Activated CD4-positive, alpha-beta T cell treated with anti-CD3 and anti-CD28 coated beads, Interleukin-2, amount 10 ng/mL, durations not matched to agents 7 days and 5 days (primary cell): ENCODE data around the gene LGALS3BP. TPM values are rescaled to one million over a fixed set of nuclear protein-coding genes. Genes with fewer than 3 reads are reported as not detected.
A peak's percentile ranks its signal among the peaks of the same experiment; 100 is the strongest.

ENCODE experiments used
- CTCF ChIA-PET: fragments of 350-600 bp; sonication (Branson Sonifier 250); formaldehyde crosslinking; loops from one replicate; lab custom pipeline; 2021; ENCODE audit warnings: antibody characterized with exemption; lab: Charles Lee
- POLR2A ChIA-PET: fragments of 350-600 bp; sonication (Branson Sonifier 250); formaldehyde crosslinking; loops from one replicate; lab custom pipeline; 2021; ENCODE audit warnings: antibody characterized with exemption; lab: Charles Lee
- DNase-seq: peaks from one replicate; pipeline ENCODE4 v3.0.0-alpha.2; 2020
- H3K27ac Mint-ChIP-seq: one replicate; pipeline ENCODE4 v1.8.0; 2021; ENCODE audit warnings: mild to moderate bottlenecking, moderate library complexity, mixed read lengths
- H3K27me3 Mint-ChIP-seq: one replicate; pipeline ENCODE4 v1.8.0; 2021; ENCODE audit warnings: mixed read lengths
- H3K36me3 Mint-ChIP-seq: one replicate; pipeline ENCODE4 v1.8.0; 2021; ENCODE audit warnings: low read depth, mixed read lengths
- H3K4me1 Mint-ChIP-seq: one replicate; pipeline ENCODE4 v1.8.0; 2021; ENCODE audit warnings: mixed read lengths
- H3K4me3 Mint-ChIP-seq: one replicate; pipeline ENCODE4 v1.8.0; 2021; ENCODE audit warnings: mild to moderate bottlenecking, moderate library complexity, mixed read lengths
- H3K9me3 Mint-ChIP-seq: one replicate; pipeline ENCODE4 v1.8.0; 2021; ENCODE audit warnings: mixed read lengths
- total RNA-seq, 2 experiments: library from RNA; stranded (reverse); gene quantifications; one replicate each; pipeline ENCODE4 v1.2.3, GENCODE V29; 2021

Gene LGALS3BP
- total RNA-seq, 2 experiments from 2014 or later = 269 to 284 TPM

DNA sequence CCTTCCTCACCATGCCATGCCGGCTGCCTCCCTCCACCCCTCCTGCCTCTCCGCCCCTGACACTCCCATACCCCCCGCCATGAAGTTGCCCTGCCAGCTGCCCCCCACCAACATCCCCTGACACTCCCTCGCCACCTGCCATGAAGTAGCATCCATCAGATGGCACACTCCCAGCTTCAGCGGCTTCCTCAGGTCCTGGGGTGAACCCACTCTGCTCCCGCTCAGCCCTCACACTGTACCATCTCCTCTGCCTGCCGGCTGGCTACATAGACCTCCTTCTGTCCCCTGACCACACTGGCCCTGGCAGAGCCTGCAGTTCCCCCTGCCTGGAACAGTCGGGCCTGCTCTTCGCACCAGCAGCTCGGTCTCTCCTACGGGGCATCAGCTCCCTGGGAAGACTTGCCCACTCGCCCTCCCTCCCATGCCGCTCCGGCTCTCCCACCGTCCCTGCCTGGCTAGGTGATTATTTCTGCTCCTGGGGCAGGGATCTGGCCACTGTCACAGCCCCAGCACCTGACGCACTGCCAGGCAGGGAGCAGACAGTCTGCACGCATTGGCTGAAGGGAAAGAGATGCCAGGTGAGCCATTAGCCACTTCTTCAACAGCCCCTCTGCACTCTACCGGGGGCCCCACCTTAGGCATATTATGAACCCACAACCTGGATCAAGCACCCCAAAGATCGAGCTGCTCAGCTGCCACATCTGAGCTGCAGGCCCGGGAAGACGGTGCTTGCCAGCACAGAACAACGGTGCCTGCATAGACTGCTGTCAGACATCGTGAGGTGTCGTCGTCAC is 20.9 kb upstream of the LGALS3BP start:
- Mint-ChIP-seq H3K27ac (no peak overlapping the region), H3K27me3 (no peaks in the 10 kb centered on the region), H3K4me1 (peaks cover 16% of the 10 kb centered on the region), H3K4me3 (no peak overlapping the region), H3K9me3 (no peaks in the 10 kb centered on the region), H3K36me3 (peaks cover 30% of the 10 kb centered on the region)
- no peak for DNase-seq
- ChIA-PET POLR2A (no interaction called here), CTCF (interaction anchor here (1.3 kb wide), 2 partner anchors 9 to 21 kb away, joined by 3 read pairs; partner anchors contain the start of gene LGALS3BP)

- CTCF ChIA-PET = interaction anchor here (1.3 kb wide), 1 partner anchor 8 kb away, joined by 3 read pairs; no protein-coding TSS in a partner anchor
- H3K36me3 Mint-ChIP-seq = peaks cover 32% of the 10 kb centered on the region
- H3K27ac Mint-ChIP-seq = no peak overlapping the region
These were observed 20.2 kb upstream of the LGALS3BP start for GRCh38 chr17:78999947-79000395.

GRCh38 chr17:78999056-78999768 is 19.5 kb upstream of the LGALS3BP start:
- CTCF ChIA-PET = interaction anchor here (0.6 kb wide), 1 partner anchor 1494 kb away, joined by 4 read pairs; no protein-coding TSS in a partner anchor
- POLR2A ChIA-PET = no interaction called here
- DNase-seq = no peak
- H3K27ac Mint-ChIP-seq = no peak overlapping the region
- H3K9me3 Mint-ChIP-seq = no peaks in the 10 kb centered on the region
- peaks cover 32% of the 10 kb centered on the region for H3K36me3 Mint-ChIP-seq
- no peak overlapping the region for H3K4me3 Mint-ChIP-seq
- no peaks in the 10 kb centered on the region for H3K27me3 Mint-ChIP-seq
- peaks cover 11% of the 10 kb centered on the region for H3K4me1 Mint-ChIP-seq

More at GRCh38 chr17:78999947-79000395, 20.2 kb upstream of the LGALS3BP start:
- no peak overlapping the region for H3K4me3 Mint-ChIP-seq
- POLR2A ChIA-PET = no interaction called here
- no peak for DNase-seq
- no peaks in the 10 kb centered on the region for H3K9me3 Mint-ChIP-seq
- H3K4me1 Mint-ChIP-seq = peaks cover 11% of the 10 kb centered on the region
- no peaks in the 10 kb centered on the region for H3K27me3 Mint-ChIP-seq

DNA sequence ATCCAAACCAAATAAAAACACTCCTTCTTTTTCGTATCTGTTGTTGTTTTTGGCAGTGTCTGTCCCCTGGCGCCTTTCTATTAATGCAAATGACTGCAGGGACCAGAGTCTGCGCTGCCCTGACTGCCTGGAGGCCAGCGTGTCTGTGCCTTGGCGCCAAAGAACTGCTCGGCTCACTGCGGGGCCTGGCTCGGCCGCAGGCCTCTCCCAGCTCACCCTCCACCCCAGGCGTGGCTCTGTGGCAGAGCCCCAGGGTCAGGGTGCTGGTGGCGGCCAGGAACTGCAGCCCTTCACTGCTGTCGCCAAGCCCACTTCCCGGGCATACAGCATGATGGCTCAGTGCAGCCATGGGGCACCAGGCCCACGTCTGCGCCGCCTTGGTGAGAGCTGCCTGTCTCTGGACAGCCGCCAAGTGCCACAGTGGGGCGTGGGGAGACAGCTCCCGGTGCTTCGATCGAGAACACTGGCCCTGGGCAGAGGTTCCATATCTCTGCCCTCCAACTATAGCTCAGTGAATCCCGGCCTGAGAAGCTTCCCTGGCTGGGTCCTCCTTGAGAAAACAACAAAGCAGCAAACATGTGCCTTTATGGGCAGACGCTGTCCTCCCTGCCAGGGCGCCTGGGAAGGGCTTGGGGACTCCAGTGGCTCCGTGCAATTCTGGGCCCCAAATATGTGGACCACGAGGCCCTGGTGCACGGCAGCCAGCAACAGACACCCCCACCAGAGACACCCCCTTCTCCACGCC is 18.8 kb upstream of the LGALS3BP start:
- Mint-ChIP-seq H3K36me3 (peaks cover 35% of the 10 kb centered on the region), H3K27me3 (no peaks in the 10 kb centered on the region), H3K9me3 (no peaks in the 10 kb centered on the region), H3K4me3 (no peak overlapping the region), H3K27ac (no peak overlapping the region), H3K4me1 (peaks cover 9% of the 10 kb centered on the region)
- DNase-seq = no peak
- POLR2A ChIA-PET = no interaction called here
- CTCF ChIA-PET = no interaction called here

DNA sequence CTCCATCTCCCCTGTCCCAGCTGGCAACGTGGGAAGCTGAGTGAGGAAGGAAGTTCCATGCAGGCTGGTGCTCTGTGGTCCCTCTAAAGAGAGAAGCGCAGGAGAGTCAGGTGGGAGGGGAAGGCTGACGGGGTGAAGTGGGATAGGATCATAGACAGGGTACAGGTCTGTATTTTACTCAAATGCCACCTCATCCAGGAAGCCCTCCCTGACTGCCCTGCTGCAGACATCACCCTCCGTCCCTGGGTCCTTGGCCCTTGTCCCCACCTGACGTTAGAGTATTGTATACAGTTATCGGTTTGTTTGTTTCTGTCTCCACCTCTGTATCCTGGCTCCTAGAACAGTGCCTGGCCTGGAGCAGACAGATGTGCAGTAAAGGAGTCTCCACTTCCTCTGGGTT is 18.2 kb upstream of the LGALS3BP start:
- Mint-ChIP-seq H3K36me3 (peaks cover 39% of the 10 kb centered on the region), H3K4me1 (peaks cover 13% of the 10 kb centered on the region), H3K9me3 (no peaks in the 10 kb centered on the region), H3K4me3 (no peak overlapping the region), H3K27ac (peak overlapping the region; percentile 41), H3K27me3 (no peaks in the 10 kb centered on the region)
- POLR2A ChIA-PET = no interaction called here
- no peak for DNase-seq
- CTCF ChIA-PET = no interaction called here

DNA sequence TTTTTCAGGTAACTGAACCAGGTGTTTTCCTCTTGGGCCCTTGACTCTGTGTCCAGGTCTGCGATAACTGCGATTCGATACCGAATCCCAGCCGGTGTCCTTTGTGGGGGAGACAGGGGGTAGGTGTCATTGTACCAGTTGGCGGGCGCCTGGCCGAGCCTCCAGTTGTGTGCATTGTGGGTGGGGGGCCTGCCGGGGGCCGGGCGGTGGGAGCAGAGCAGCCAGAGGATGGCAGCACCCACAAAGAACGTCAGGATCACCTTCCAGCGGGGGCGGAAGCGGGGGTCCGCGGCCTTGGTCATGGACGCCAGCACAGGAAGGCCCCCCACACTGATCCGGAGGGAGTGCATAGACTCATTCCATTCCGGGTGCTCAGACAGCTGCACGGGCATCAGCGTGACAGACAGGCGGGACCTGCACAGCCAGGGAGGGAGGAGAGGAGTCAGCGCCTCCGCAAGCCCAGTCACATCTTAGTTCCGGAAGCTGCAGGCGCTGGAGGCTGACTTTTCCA is 17.6 kb upstream of the LGALS3BP start:
- peaks cover 13% of the 10 kb centered on the region for H3K4me1 Mint-ChIP-seq
- no peak overlapping the region for H3K27ac Mint-ChIP-seq
- H3K27me3 Mint-ChIP-seq = no peaks in the 10 kb centered on the region
- H3K4me3 Mint-ChIP-seq = no peak overlapping the region
- ChIA-PET CTCF (interaction anchor here (1.0 kb wide), 1 partner anchor 10 kb away, joined by 3 read pairs; no protein-coding TSS in a partner anchor), POLR2A (no interaction called here)
- H3K36me3 Mint-ChIP-seq = peaks cover 43% of the 10 kb centered on the region
- no peaks in the 10 kb centered on the region for H3K9me3 Mint-ChIP-seq
- DNase-seq = no peak

DNA sequence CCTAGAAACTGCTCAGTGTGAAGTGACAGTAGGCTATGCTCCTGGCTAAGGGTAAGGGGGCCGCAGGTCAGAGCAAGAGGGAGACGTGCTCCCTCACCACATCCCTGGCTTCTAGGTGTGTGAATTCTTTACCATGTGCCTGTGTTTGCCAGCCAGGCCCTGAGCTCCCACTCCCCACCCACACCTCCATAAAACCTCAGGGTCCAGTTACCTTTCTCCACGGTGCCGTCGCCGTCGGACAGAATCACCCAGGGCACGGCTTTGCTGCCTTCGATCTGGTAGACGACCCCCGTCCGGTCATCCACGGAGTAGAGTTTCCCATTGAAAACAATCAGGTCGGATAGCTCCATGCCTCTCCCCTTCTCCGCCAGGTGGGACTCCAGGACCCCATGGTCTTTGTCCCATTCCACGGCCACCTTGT is 17.1 kb upstream of the LGALS3BP start:
- H3K4me1 Mint-ChIP-seq = peaks cover 11% of the 10 kb centered on the region
- POLR2A ChIA-PET = no interaction called here
- peaks cover 43% of the 10 kb centered on the region for H3K36me3 Mint-ChIP-seq

GRCh38 chr17:78995761-78996451 is 16.2 kb upstream of the LGALS3BP start:
- peaks cover 7% of the 10 kb centered on the region for H3K4me1 Mint-ChIP-seq
- POLR2A ChIA-PET = interaction anchor here (0.7 kb wide), 1 partner anchor 13 kb away, joined by 3 read pairs; no protein-coding TSS in a partner anchor
- no peaks in the 10 kb centered on the region for H3K27me3 Mint-ChIP-seq
- CTCF ChIA-PET = interaction anchor here (0.8 to 1.5 kb wide), 3 partner anchors 9 to 16 kb away, joined by 3 to 4 read pairs (median 4); partner anchors contain the start of genes CANT1 and LGALS3BP
- H3K4me3 Mint-ChIP-seq = no peak overlapping the region
- H3K9me3 Mint-ChIP-seq = no peaks in the 10 kb centered on the region
- H3K27ac Mint-ChIP-seq = peak overlapping the region; percentile 25
- no peak for DNase-seq
- peaks cover 47% of the 10 kb centered on the region for H3K36me3 Mint-ChIP-seq

More for the DNA sequence above, 17.1 kb upstream of the LGALS3BP start:
- H3K27me3 Mint-ChIP-seq = no peaks in the 10 kb centered on the region
- no peak overlapping the region for H3K4me3 Mint-ChIP-seq
- no peak overlapping the region for H3K27ac Mint-ChIP-seq
- no peaks in the 10 kb centered on the region for H3K9me3 Mint-ChIP-seq
- CTCF ChIA-PET = interaction anchor here (1.0 kb wide), 2 partner anchors 10 to 13 kb away, joined by 3 to 4 read pairs; partner anchors contain the start of gene CANT1
- no peak for DNase-seq

DNA sequence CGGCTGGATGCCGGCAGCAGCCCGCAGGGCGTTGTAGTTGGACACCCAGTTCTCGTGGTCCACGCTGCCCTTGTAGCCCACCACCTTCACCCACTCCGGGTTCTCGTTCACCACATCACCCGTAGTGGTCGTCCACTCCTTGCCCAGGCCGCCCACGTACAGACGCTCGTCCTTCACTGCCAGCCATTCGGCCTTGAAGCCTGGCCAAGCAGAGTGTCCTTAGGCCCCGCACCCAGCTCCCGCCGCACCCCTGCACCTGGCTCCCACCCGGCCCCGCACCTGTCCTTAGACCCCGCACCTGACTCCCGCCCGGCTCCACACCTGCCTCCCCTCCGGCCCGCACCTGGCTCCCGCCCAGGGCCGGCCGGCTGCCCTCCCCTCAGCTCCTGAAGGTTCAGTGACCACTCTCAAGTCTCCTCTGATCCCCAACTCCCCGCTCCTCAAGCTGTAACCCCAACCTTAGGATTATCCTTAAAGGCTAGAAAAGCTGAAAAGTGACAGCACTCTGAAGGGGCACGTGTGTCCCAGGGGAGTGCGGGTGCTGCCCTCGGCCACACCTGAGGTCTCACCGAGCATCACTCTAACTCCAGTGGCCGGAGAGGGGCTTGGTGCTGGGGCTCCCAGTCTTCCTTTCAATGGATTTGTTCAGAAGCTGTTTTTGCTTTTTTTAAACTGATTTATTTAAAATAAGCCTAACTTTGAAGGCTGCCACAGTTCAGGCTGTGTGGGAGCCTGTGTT is 15.5 kb upstream of the LGALS3BP start:
- Mint-ChIP-seq H3K27me3 (no peaks in the 10 kb centered on the region), H3K27ac (no peak overlapping the region), H3K36me3 (peaks cover 47% of the 10 kb centered on the region), H3K4me1 (peaks cover 4% of the 10 kb centered on the region), H3K9me3 (no peaks in the 10 kb centered on the region), H3K4me3 (no peak overlapping the region)
- no peak for DNase-seq
- ChIA-PET POLR2A (interaction anchor here (0.7 kb wide), 1 partner anchor 13 kb away, joined by 3 read pairs; no protein-coding TSS in a partner anchor), CTCF (interaction anchor here (0.8 to 1.5 kb wide), 2 partner anchors 10 to 15 kb away, joined by 3 to 4 read pairs; partner anchors contain the start of gene LGALS3BP)

DNA sequence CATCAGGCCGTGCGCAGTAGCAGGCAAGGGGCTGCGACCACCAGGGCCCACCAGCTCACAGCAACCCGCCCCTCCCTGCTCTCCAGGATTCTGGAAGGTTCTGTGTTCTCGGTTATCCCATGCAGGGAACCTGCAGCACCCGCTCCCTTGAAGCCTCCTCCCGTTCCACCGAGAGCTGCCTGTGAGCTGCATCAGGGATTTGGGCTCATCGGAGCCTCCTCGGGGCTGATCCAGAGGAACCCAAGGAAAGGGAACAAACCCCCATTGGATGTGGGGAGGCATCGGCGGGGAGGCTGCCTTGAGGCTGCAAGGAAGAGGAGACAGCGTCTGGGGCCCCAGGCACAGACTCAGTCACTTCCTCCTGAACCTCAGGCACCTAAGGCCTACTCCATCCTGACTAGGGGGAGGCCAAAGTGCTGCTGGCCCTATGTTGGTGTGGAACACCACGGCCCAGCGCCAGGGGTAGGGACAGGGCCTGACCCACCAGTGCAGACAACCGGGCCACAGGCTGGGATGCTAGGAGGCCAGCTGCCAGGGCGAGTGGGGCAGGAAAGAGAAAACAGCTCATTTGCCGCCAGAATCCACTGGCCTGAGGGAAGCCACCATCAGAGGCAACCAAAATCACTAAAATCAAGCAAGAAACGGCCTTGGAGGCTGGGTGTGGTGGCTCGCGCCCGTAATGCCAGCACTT is 14.4 kb upstream of the LGALS3BP start:
- no peak for DNase-seq
- ChIA-PET POLR2A (no interaction called here), CTCF (interaction anchor here (1.5 kb wide), 1 partner anchor 14 kb away, joined by 4 read pairs; the partner anchor contains the start of gene LGALS3BP)
- Mint-ChIP-seq H3K36me3 (peaks cover 45% of the 10 kb centered on the region), H3K27me3 (no peaks in the 10 kb centered on the region), H3K4me3 (no peak overlapping the region), H3K27ac (no peak overlapping the region), H3K9me3 (no peaks in the 10 kb centered on the region), H3K4me1 (peaks cover 4% of the 10 kb centered on the region)
